HEK293 (cell line): ENCODE data around the gene CDK11B.
A peak's percentile ranks its signal among the peaks of the same experiment; 100 is the strongest.

Source experiments
- CTCF ChIA-PET: fragments of 350-600 bp; formaldehyde crosslinking; extraction: SDS; loops from one replicate; lab custom pipeline; 2021; ENCODE audit warnings: antibody characterized with exemption; lab: Yijun Ruan, JAX
- POLR2A ChIA-PET: fragments of 300-600 bp; formaldehyde crosslinking; extraction: SDS; loops from one replicate; lab custom pipeline; 2020; ENCODE audit warnings: antibody characterized with exemption, inconsistent platforms; lab: Yijun Ruan, JAX
- H3K27ac ChIP-seq: fragments of 200-500 bp; sonication (Bioruptor generic); 2 replicates; pipeline ENCODE4 v1.5.1; 2014; ENCODE audit warnings: low read depth, low read length, control low read depth, inconsistent platforms; ENCODE audit errors: extremely low read depth
- H3K36me3 ChIP-seq, 2 experiments: fragments of 200-500 bp in 1 of 2; sonication (Bioruptor generic) in 1 of 2; 1 replicate in 1 of 2; 2 replicates in 1 of 2; pipeline ENCODE4 v1.5.1; 2014 to 2017; ENCODE audit warnings: inconsistent platforms in 2 of 2, low read length in 2 of 2; ENCODE audit not compliant: control insufficient read depth in 2 of 2, insufficient read depth in 1 of 2
- H3K4me1 ChIP-seq: fragments of 200-500 bp; sonication (Bioruptor generic); 2 replicates; pipeline ENCODE4 v1.5.1; 2014; ENCODE audit warnings: mild to moderate bottlenecking, low read length, inconsistent platforms; ENCODE audit not compliant: control insufficient read depth, insufficient read depth
- H3K4me3 ChIP-seq: 2 replicates; pipeline ENCODE4 v1.5.1; 2011; ENCODE audit warnings: low read depth, mild to moderate bottlenecking, control low read depth, low read length, moderate library complexity
- H3K9me3 ChIP-seq: fragments of 200-500 bp; sonication (Bioruptor generic); 2 replicates; pipeline ENCODE4 v1.5.1; 2014; ENCODE audit warnings: low read depth, low read length, inconsistent platforms; ENCODE audit not compliant: control insufficient read depth, insufficient read depth
- PRDM10 ChIP-seq: fragments of 450-650 bp; formaldehyde crosslinking; IDR thresholded peaks from 2 replicates; pipeline ENCODE4 v1.5.1; 2016; ENCODE audit warnings: missing biosample characterization, missing genetic modification characterization
- ZBTB26 ChIP-seq: fragments of 450-650 bp; formaldehyde crosslinking; optimal IDR thresholded peaks from 2 replicates; pipeline ENCODE3; 2016; ENCODE audit warnings: missing biosample characterization, mild to moderate bottlenecking, missing genetic modification characterization
- ZFP37 ChIP-seq: fragments of 450-650 bp; formaldehyde crosslinking; IDR thresholded peaks from 2 replicates; pipeline ENCODE4 v1.5.1; 2016; ENCODE audit warnings: missing biosample characterization, missing genetic modification characterization
- ZIC2 ChIP-seq: fragments of 450-650 bp; formaldehyde crosslinking; IDR thresholded peaks from 2 replicates; pipeline ENCODE4 v1.5.1; 2016; ENCODE audit warnings: missing biosample characterization, missing genetic modification characterization
- ZNF132 ChIP-seq: fragments of 450-650 bp; formaldehyde crosslinking; IDR thresholded peaks from 2 replicates; pipeline ENCODE4 v1.5.1; 2017; ENCODE audit warnings: missing biosample characterization, missing genetic modification characterization, borderline replicate concordance
- ZNF19 ChIP-seq: fragments of 450-650 bp; formaldehyde crosslinking; IDR thresholded peaks from 2 replicates; pipeline ENCODE4; 2016; ENCODE audit warnings: missing biosample characterization, missing genetic modification characterization, low read depth
- ZNF335 ChIP-seq: fragments of 450-650 bp; formaldehyde crosslinking; conservative IDR thresholded peaks from 2 replicates; pipeline ENCODE4 v1.5.1; 2016; ENCODE audit warnings: missing biosample characterization, missing genetic modification characterization
- ZNF473 ChIP-seq: fragments of 450-650 bp; formaldehyde crosslinking; IDR thresholded peaks from 2 replicates; pipeline ENCODE4 v1.5.1; 2017; ENCODE audit warnings: missing biosample characterization, missing genetic modification characterization
- ZNF658 ChIP-seq: fragments of 450-650 bp; formaldehyde crosslinking; IDR thresholded peaks from 2 replicates; pipeline ENCODE4; 2016; ENCODE audit warnings: missing biosample characterization, missing genetic modification characterization
- ZNF660 ChIP-seq: fragments of 450-650 bp; IDR thresholded peaks from 2 replicates; pipeline ENCODE4 v1.5.1; 2018; ENCODE audit warnings: missing biosample characterization, mild to moderate bottlenecking, missing genetic modification characterization
- ZSCAN23 ChIP-seq: fragments of 450-650 bp; formaldehyde crosslinking; IDR thresholded peaks from 2 replicates; pipeline ENCODE4 v1.5.1; 2016; ENCODE audit warnings: missing biosample characterization, missing genetic modification characterization
- TF ChIP-seq, protein P1 (sequence below): sonication (generic); formaldehyde crosslinking; IDR thresholded peaks from 2 replicates; pipeline ENCODE4 v1.8.1; 2022; ENCODE audit warnings: mild to moderate bottlenecking, moderate library complexity, missing genetic modification reagents
- TF ChIP-seq, protein P2 (sequence below): fragments of 450-650 bp; formaldehyde crosslinking; IDR thresholded peaks from 2 replicates; pipeline ENCODE4 v1.5.1; 2016; ENCODE audit warnings: missing biosample characterization, missing genetic modification characterization

CDK11B gene

DNA sequence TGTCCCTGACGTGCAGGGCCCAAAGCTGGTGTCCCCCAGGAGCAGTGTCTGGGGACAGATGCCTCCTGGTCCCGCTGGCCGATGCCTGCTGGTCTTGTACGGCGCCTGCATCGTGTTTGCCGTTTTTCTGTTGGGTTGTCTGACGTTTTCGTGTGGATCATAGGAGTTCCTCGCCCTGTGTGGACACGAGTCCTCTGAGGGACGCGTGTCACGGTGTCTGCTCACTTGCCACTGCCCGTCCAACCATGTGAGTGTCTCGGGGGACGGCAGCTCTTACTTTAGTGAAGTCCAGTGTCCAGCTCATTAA is 36.1 kb downstream of the CDK11B start:
- POLR2A ChIA-PET = interaction anchor here (0.6 kb wide), 1 partner anchor 9 kb away, joined by 4 read pairs; no protein-coding TSS in a partner anchor
- CTCF ChIA-PET = no interaction called here

GRCh38 chr1:1622010-1622787 is 36.6 kb downstream of the CDK11B start:
- no peak for TF ChIP-seq ZFP37 (tag by site-specific recombination)
- TF ChIP-seq ZNF658 (tag by site-specific recombination) = no peak
- TF ChIP-seq PRDM10 (tag by site-specific recombination) = 0 out of 2 replicates have a peak, but pooled peaks have one; percentile 19
- no peak for TF ChIP-seq ZNF19 (tag by site-specific recombination)
- TF ChIP-seq, protein P1, sequence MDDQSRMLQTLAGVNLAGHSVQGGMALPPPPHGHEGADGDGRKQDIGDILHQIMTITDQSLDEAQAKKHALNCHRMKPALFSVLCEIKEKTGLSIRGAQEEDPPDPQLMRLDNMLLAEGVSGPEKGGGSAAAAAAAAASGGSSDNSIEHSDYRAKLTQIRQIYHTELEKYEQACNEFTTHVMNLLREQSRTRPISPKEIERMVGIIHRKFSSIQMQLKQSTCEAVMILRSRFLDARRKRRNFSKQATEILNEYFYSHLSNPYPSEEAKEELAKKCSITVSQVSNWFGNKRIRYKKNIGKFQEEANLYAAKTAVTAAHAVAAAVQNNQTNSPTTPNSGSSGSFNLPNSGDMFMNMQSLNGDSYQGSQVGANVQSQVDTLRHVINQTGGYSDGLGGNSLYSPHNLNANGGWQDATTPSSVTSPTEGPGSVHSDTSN = no peak
- no peak for TF ChIP-seq ZNF660
- TF ChIP-seq ZNF473 = no peak
- TF ChIP-seq ZSCAN23 (tag by site-specific recombination) = no peak
- TF ChIP-seq ZIC2 (tag by site-specific recombination) = peak; percentile 37; the same call in 1 of the 2 replicates
- peak; percentile 98 for TF ChIP-seq ZNF335 (tag by site-specific recombination)
- TF ChIP-seq ZNF132 = no peak
- Histone ChIP-seq H3K27ac (no peak overlapping the region), H3K36me3 (peaks cover 0 to 45% of the 10 kb centered on the region in 2 experiments; a peak in 1 of 3 replicates), H3K9me3 (no peaks in the 10 kb centered on the region), H3K4me1 (no peaks in the 10 kb centered on the region), H3K4me3 (no peak overlapping the region)
- ChIA-PET CTCF (no interaction called here), POLR2A (interaction anchor here (0.6 kb wide), 1 partner anchor 9 kb away, joined by 4 read pairs; no protein-coding TSS in a partner anchor)

More for the DNA sequence above, 36.1 kb downstream of the CDK11B start:
- Histone ChIP-seq H3K4me1 (no peaks in the 10 kb centered on the region), H3K4me3 (no peak overlapping the region), H3K9me3 (no peaks in the 10 kb centered on the region), H3K36me3 (peaks cover 0 to 44% of the 10 kb centered on the region in 2 experiments; a peak in 1 of 3 replicates), H3K27ac (no peak overlapping the region)
- TF ChIP-seq, protein P2, sequence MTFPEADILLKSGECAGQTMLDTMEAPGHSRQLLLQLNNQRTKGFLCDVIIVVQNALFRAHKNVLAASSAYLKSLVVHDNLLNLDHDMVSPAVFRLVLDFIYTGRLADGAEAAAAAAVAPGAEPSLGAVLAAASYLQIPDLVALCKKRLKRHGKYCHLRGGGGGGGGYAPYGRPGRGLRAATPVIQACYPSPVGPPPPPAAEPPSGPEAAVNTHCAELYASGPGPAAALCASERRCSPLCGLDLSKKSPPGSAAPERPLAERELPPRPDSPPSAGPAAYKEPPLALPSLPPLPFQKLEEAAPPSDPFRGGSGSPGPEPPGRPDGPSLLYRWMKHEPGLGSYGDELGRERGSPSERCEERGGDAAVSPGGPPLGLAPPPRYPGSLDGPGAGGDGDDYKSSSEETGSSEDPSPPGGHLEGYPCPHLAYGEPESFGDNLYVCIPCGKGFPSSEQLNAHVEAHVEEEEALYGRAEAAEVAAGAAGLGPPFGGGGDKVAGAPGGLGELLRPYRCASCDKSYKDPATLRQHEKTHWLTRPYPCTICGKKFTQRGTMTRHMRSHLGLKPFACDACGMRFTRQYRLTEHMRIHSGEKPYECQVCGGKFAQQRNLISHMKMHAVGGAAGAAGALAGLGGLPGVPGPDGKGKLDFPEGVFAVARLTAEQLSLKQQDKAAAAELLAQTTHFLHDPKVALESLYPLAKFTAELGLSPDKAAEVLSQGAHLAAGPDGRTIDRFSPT (tag by site-specific recombination) = 0 out of 2 replicates have a peak, but pooled peaks have one; percentile 7
- TF ChIP-seq ZBTB26 (tag by site-specific recombination) = no peak
